ENCODE data around the gene TAAR6.

The TAAR6 gene

DNA sequence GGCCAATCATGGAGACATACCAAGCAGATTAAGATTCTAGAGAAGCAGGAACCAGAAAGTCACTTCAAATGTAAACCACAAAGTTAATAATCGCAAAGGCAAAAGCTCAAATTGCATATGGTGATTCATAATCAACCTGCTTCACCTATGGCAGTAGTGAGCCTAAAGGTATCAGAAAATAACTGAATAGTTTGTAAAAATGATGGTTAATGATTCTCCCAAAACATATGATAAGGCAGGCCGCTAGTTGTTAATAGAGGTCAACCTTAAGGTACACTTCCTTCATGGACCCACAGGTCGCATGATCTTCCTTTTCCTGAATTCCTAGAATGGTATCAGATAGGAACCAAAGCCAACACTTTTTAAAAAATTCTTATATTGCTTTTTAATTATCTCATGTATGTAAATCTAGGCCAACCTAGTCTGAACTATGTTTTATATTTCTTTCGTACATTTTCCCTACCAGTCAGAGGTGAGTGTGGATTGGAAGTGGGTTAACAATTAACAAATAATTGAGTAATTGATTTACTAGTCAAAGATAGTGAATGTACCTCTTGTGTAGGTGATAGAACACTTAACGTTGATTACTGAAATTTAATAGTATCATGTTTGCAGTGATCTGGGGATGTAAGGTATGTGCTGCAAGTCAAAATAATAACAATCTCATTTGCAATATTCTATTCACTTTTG is 37.6 kb downstream of the TAAR6 start:
- no peak for DNase-seq (ENCODE audit: extremely low read depth, insufficient read length)
- no peaks in the 10 kb centered on the region; the same call in 1 of the 2 replicates for H3K27me3 ChIP-seq (replicated peaks; ENCODE audit: control insufficient read depth, insufficient read depth, low read length)
- no peak overlapping the region for H3K4me3 ChIP-seq (replicated peaks; ENCODE audit: low read depth, low read length)
- TF ChIP-seq, protein P1, sequence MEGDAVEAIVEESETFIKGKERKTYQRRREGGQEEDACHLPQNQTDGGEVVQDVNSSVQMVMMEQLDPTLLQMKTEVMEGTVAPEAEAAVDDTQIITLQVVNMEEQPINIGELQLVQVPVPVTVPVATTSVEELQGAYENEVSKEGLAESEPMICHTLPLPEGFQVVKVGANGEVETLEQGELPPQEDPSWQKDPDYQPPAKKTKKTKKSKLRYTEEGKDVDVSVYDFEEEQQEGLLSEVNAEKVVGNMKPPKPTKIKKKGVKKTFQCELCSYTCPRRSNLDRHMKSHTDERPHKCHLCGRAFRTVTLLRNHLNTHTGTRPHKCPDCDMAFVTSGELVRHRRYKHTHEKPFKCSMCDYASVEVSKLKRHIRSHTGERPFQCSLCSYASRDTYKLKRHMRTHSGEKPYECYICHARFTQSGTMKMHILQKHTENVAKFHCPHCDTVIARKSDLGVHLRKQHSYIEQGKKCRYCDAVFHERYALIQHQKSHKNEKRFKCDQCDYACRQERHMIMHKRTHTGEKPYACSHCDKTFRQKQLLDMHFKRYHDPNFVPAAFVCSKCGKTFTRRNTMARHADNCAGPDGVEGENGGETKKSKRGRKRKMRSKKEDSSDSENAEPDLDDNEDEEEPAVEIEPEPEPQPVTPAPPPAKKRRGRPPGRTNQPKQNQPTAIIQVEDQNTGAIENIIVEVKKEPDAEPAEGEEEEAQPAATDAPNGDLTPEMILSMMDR (IDR thresholded peaks at IDR 0.05; ENCODE audit: insufficient read depth, low read length, poor library complexity, severe bottlenecking): no peak
- H3K36me3 ChIP-seq (ENCODE audit: control insufficient read depth, insufficient read depth, low read length): no peaks in the 10 kb centered on the region

DNA sequence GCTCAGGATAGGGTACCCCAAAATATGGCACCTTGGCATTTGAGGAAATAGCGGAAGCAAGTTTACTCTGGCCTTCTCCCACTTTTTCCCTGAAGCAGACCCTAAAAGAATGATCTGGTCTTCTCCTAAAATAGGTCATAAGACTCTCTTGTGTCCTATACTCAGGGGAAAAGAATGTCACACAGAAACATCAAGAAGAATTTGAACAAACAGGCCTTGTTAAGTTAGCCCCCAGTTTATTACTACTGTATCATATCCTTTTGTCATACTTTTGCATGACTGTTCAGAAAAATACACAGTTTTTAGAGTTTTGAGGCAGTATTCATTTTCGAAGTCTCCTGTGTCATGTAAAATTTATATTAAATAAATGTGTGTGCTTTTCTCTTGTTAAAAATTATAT is 41.5 kb downstream of the TAAR6 start:
- Histone ChIP-seq H3K4me3 (replicated peaks; ENCODE audit: low read depth, low read length) (no peak overlapping the region), H3K36me3 (ENCODE audit: control insufficient read depth, insufficient read depth, low read length) (no peaks in the 10 kb centered on the region), H3K27me3 (replicated peaks; ENCODE audit: control insufficient read depth, insufficient read depth, low read length) (no peaks in the 10 kb centered on the region)
- no peak for DNase-seq (ENCODE audit: extremely low read depth, insufficient read length)
- TF ChIP-seq, protein P1 (IDR thresholded peaks at IDR 0.05; ENCODE audit: insufficient read depth, low read length, poor library complexity, severe bottlenecking): no peak

DNA sequence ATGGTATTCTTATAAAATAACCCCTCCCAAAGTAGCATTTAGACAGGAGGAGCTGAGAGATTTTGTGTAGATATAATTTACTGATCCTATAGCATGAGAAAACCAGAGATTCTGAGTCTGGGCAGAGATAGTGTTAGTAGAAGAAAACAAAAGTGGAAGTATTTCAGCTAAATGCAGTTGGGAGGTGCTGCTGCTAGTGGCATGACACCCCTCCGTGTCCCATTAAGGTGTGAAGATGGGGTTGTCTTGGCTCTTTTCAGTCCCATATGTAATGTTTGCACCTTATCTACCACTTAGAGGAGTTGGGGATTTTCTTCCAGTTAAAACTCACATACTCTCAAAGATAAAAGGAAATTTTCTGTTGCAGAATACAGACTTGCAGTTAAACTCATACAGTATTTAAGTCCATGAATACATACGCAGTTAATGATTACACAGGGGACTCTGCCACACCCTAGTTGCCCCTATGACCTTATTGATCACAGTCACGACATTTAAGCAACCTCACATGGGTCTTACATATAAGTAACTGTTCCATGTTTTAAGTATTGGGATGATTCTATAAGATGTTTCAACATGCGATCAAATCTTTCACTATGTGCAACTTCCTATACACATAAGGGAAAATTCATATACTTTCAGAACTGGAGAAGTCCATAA is 42.5 kb downstream of the TAAR6 start:
- DNase-seq (ENCODE audit: extremely low read depth, insufficient read length): no peak
- TF ChIP-seq, protein P1 (IDR thresholded peaks at IDR 0.05; ENCODE audit: insufficient read depth, low read length, poor library complexity, severe bottlenecking): no peak
- H3K27me3 ChIP-seq (replicated peaks; ENCODE audit: control insufficient read depth, insufficient read depth, low read length): no peaks in the 10 kb centered on the region
- H3K36me3 ChIP-seq (ENCODE audit: control insufficient read depth, insufficient read depth, low read length): no peaks in the 10 kb centered on the region
- no peak overlapping the region for H3K4me3 ChIP-seq (replicated peaks; ENCODE audit: low read depth, low read length)

DNA sequence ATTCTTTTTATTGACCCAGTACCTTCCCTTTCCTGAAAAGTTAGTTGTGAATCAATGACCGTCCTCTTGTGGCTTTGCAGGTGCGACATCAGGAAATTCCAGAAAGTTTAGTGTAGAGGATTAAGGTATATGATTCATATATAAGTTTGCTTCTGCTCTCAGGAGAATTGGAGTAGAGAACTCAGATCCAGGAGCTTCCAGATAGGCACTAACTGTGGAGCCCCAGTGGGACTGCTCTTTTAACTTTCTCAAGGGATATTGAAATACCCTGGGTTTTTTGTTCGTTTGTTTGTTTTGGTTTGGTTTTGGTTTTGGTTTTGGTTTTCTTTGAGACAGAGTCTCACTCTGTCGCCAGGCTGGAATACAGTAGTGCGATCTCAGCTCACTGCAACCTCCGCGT is 44.4 kb downstream of the TAAR6 start:
- DNase-seq (ENCODE audit: extremely low read depth, insufficient read length): no peak
- Histone ChIP-seq H3K4me3 (replicated peaks; ENCODE audit: low read depth, low read length) (peak overlapping the region; percentile 28; the same call in 1 of the 2 replicates), H3K36me3 (ENCODE audit: control insufficient read depth, insufficient read depth, low read length) (no peaks in the 10 kb centered on the region), H3K27me3 (replicated peaks; ENCODE audit: control insufficient read depth, insufficient read depth, low read length) (no peaks in the 10 kb centered on the region)
- TF ChIP-seq, protein P1 (IDR thresholded peaks at IDR 0.05; ENCODE audit: insufficient read depth, low read length, poor library complexity, severe bottlenecking): no peak

DNA sequence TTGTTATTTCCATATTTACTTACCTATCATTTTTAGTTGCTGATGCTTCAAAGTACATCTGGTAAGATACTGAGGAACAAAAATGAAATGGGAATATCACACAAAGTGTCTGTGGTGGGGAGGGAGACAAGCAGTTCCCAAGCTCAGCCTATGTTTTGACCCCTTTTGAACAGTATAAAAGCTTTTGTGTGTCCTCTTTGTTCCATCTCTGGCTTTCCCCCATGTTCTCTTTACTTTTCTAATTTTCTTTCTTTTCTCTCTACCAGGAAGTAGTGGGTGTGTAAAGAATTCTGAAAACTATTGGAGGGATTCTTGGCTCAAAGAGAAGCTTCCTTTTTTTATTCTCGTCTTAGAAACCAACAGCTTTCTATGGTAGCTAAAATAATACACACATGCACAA is 46.6 kb downstream of the TAAR6 start:
- Histone ChIP-seq H3K36me3 (ENCODE audit: control insufficient read depth, insufficient read depth, low read length) (no peaks in the 10 kb centered on the region), H3K27me3 (replicated peaks; ENCODE audit: control insufficient read depth, insufficient read depth, low read length) (no peaks in the 10 kb centered on the region), H3K4me3 (replicated peaks; ENCODE audit: low read depth, low read length) (no peak overlapping the region)
- DNase-seq (ENCODE audit: extremely low read depth, insufficient read length): no peak
- TF ChIP-seq, protein P1 (IDR thresholded peaks at IDR 0.05; ENCODE audit: insufficient read depth, low read length, poor library complexity, severe bottlenecking): no peak

Measured in GM06990 (cell line).